ENCODE results near the gene VSIR. TPM values are rescaled to one million over a fixed set of nuclear protein-coding genes. Genes with fewer than 3 reads are reported as not detected.

Gene VSIR
- total and polyA plus RNA-seq, 9 of the 15 experiments (the other 6 are each of a cell fraction or from before 2014, with no cell fraction given): 0.14 to 20.5 (median 9.3) TPM

GRCh38 chr10:71700731-71701368 lies 72.5 kb downstream of the VSIR start (continued):
- TF ChIP-seq PTBP1 (IDR thresholded peaks at IDR 0.05; ENCODE audit: low read depth, low read length) (no peak), NCOA1 (IDR thresholded peaks at IDR 0.05; ENCODE audit: low read depth) (no peak), CLOCK (CRISPR knock-in tag; IDR thresholded peaks at IDR 0.05; ENCODE audit: borderline replicate concordance) (no peak), FOS (IDR thresholded peaks at IDR 0.05; ENCODE audit: extremely low read depth, insufficient read length) (no peak), RBM17 (IDR thresholded peaks at IDR 0.05; ENCODE audit: borderline replicate concordance, low read depth, low read length) (no peak), PKNOX1 (IDR thresholded peaks at IDR 0.05) (0 out of 2 replicates have a peak, but pooled peaks have one; percentile 30), KDM1A (IDR thresholded peaks at IDR 0.05) (peak; percentile 38 to 69; a peak in 3 of 4 replicates), MLX (CRISPR knock-in tag; conservative IDR thresholded peaks at IDR 0.05) (no peak), BCOR (IDR thresholded peaks at IDR 0.05) (peak; percentile 89), TAL1 (IDR thresholded peaks at IDR 0.05) (no peak), SMARCA5 (IDR thresholded peaks at IDR 0.05) (peak; percentile 66; the same call in 1 of the 2 replicates), ZNF347 (CRISPR knock-in tag; IDR thresholded peaks at IDR 0.05; ENCODE audit: low read depth) (no peak)
